Activated T-cell treated with anti-CD3 and anti-CD28 coated beads, Interleukin-2, amount 50 U/mL, for 4 hours (primary cell): ENCODE data around the gene ARMC10. TPM values are rescaled to one million over a fixed set of nuclear protein-coding genes. Genes with fewer than 3 reads are reported as not detected.
"Not testable (repeated sequence)": the region's sequence is repeated elsewhere in the genome, so short reads cannot be mapped to it uniquely, and the experiment has no call there.

Experiments
- ATAC-seq, 2 donors: fragments of 200-7000 bp; cut with Tn5 transposase; one replicate each; pipeline ENCODE4 v1.10.0; 2021
- DNase-seq: peaks from one replicate; pipeline ENCODE4 v3.0.0-alpha.2; 2020
- H3K27me3 Mint-ChIP-seq: one replicate; pipeline ENCODE4 v1.8.0; 2021; ENCODE audit warnings: low read depth, mixed read lengths
- H3K36me3 Mint-ChIP-seq: one replicate; pipeline ENCODE4 v1.8.0; 2022; ENCODE audit warnings: mixed read lengths; ENCODE audit not compliant: insufficient read depth
- H3K4me1 Mint-ChIP-seq: one replicate; pipeline ENCODE4 v1.8.0; 2021; ENCODE audit warnings: low read depth, mixed read lengths
- H3K4me3 Mint-ChIP-seq: one replicate; pipeline ENCODE4 v1.8.0; 2021; ENCODE audit warnings: mild to moderate bottlenecking, moderate library complexity, mixed read lengths
- H3K9me3 Mint-ChIP-seq: one replicate; pipeline ENCODE4 v1.8.0; 2021; ENCODE audit warnings: mixed read lengths
- total RNA-seq, 3 donors: library from RNA; stranded (reverse); gene quantifications; one replicate each; pipeline ENCODE4 v1.2.1, GENCODE V29; 2021

Gene ARMC10
- total RNA-seq, 3 donors from 2014 or later, result 54.3 to 58.3 (median 55.1) TPM

DNA sequence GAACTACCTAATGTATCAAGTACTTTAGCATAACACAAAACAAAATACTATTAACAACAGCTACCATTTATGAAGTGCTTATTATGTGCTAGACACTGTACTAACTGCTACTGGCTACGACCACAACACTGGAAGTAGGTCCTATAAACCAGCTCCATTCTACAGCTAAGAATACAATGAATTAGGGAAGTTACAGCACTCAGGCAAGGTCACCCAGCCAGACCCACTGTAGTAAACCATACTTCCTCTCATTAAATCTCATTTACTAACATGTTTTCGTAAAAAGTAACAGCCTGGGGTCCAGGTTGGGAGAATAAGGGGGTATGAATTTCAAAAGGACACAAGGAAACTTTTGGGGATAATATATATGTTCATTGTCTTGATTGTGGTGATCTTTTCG lies 48.6 kb downstream of the ARMC10 start:
- DNase-seq (no peak), ATAC-seq (no peak)
- H3K4me1 Mint-ChIP-seq, result no peaks in the 10 kb centered on the region
- H3K36me3 Mint-ChIP-seq, result peaks cover 49% of the 10 kb centered on the region
- no peaks in the 10 kb centered on the region for H3K9me3 Mint-ChIP-seq
- no peak overlapping the region for H3K4me3 Mint-ChIP-seq
- H3K27me3 Mint-ChIP-seq, result no peaks in the 10 kb centered on the region

DNA sequence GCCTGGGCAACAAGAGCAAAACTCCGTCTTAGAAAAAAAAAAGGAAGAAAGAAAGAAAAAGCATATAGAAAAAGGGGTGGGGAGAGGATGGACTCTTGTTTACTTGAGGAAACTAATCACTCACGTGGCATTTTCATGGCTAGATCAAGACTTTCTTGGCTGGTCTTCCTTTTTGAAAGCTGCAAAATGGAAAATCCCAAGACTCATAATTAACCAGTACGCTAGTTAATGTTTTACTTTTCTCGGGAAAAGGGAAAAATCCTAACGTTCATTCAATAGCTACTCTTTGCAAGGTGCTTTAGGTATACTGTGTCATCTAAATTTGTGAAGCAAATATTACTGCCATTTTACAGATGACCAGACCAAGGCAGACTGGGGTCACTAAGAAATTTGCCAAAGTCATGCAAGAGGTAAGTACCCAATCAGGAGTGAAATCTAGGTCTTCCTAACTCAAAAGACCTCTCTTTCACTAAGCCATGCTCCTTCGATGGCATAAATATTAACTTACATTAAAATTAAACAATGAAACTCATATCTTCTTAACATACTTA lies 49.6 kb downstream of the ARMC10 start:
- Mint-ChIP-seq H3K9me3 (no peaks in the 10 kb centered on the region), H3K27me3 (no peaks in the 10 kb centered on the region), H3K36me3 (peaks cover 47% of the 10 kb centered on the region), H3K4me3 (no peak overlapping the region), H3K4me1 (no peaks in the 10 kb centered on the region)
- ATAC-seq, result no peak
- no peak for DNase-seq

DNA sequence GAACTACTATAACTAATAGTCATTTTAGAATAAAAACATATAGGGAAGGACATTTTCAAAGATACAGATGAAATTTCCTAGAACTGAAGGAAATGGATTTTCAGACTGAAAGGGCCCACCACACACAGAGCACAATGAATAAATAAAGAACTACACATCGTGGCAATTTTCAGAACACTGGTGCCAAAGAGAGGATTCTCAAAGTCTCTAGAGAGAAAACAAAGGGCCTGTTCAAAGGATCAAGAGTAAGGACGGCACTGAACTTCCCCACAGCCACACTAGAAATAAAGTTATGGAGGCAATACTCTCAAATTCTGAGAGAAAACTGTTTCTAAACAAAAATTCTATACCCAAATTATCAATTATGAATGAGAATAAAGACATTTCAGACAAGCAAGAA lies 52.1 kb downstream of the ARMC10 start:
- Mint-ChIP-seq H3K27me3 (no peaks in the 10 kb centered on the region), H3K4me3 (no peak overlapping the region), H3K4me1 (peaks cover 5% of the 10 kb centered on the region), H3K36me3 (peaks cover 31% of the 10 kb centered on the region), H3K9me3 (no peaks in the 10 kb centered on the region)
- ATAC-seq, result no peak
- no peak for DNase-seq

DNA sequence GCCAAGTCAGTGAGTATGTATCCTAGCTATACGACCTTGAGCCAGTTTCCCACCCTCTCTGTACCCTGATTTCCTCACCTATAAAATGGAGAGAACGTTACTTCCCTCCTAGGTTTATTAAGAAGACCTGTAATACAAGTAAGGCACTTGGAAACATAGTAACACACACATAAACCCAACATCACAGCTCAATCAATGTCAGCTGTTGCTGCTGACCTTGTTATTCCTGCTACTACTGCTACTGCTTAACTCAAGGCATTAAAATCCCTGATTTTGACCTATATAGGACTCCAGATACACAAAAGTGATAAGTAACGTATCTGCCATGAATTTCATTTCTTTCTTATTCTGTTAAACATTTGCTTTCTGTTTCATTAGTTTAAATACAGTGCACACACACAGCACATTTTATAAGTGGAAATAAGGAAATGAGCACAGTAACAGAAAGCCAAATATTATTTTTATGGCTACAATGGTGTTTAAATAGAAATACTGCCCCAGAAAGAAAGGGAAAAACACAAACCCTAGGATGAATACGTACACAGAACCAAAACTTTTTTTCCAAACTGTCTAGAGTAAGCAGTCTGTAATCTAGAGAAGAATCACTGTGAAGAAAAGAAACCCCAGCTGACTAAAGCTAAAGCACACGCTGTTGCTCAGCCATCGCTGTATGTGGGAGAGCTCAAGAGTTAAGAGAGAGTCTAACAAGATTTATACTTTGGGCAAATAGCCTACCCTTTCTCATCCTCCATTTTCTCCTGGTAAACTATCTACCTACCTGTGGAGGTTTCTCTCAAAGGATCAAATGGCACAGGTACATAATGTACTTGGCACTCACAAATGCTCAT lies 55.0 kb downstream of the ARMC10 start:
- Mint-ChIP-seq H3K27me3 (no peaks in the 10 kb centered on the region), H3K4me1 (peaks cover 12% of the 10 kb centered on the region), H3K4me3 (no peak overlapping the region), H3K9me3 (no peaks in the 10 kb centered on the region), H3K36me3 (peaks cover 27% of the 10 kb centered on the region)
- DNase-seq (no peak), ATAC-seq (no peak)

DNA sequence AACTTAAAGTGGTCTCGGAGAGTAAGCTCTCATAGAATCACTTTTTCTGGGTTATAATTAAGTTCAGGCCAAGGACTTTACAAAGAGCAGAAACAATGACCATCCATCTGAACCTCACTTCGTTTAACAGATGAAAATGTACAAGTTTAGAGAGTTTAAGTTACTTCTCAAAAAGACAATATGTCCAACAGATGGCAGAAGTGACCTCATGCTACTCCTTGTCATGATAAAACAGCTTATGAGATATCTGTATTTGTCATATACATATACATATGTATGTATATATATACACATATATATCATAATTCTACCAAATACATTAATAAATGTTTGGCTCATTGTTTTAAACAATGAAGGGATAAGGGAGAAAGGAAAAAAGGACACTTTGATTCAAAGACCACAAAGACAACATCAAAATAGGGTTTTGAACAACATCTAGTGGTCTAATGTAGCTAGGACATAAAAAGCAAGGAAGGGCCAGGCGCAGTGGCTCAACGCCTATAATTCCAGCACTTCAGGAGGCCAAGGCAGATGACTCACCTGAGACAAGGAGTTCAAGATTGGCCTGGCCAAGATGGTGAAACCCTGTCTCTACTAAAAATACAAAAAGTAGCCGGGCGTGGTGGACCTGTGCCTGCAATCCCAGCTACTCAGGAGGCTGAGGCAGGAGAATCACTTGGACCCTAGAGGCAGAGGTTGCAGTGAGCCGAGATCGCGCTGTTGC lies 56.1 kb downstream of the ARMC10 start:
- H3K27me3 Mint-ChIP-seq, result no peaks in the 10 kb centered on the region
- ATAC-seq (no peak), DNase-seq (no peak)
- no peaks in the 10 kb centered on the region for H3K9me3 Mint-ChIP-seq
- peaks cover 12% of the 10 kb centered on the region for H3K4me1 Mint-ChIP-seq
- no peak overlapping the region for H3K4me3 Mint-ChIP-seq
- H3K36me3 Mint-ChIP-seq, result peaks cover 25% of the 10 kb centered on the region

DNA sequence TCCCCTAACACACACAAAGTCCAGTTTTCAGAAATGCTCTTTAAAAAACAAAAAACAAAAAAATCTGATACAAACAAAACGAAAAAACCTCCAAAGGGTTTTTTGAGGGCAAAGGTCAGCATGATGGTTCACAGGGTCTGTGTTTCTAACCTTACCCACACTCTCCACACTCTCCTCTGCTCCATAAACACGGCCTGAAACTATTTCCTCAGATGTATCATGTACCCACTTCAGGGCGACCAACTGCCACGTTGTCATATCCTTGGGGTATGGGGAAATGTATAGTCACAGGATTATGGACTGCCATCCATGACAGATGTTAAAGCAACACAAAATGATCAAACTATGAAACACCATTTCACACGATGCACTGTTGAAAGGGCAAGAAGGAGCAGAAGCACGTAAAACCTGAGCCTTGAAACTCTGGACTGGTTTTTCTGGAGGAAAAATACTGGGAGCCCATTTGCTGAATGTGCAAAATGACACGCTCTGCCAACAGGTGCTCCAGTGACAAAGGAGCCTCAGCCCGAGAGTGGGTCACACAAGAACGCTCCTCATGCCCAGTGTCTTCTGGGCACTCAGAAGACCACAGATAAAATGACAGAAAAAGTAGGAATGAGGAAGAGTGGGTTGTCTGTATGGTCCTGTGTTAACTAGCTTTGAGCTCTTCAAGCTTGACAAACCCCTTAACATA lies 58.2 kb downstream of the ARMC10 start:
- Mint-ChIP-seq H3K36me3 (peaks cover 9% of the 10 kb centered on the region), H3K27me3 (no peaks in the 10 kb centered on the region), H3K4me3 (no peak overlapping the region), H3K9me3 (no peaks in the 10 kb centered on the region), H3K4me1 (peaks cover 12% of the 10 kb centered on the region)
- DNase-seq, result no peak
- ATAC-seq, result no peak

DNA sequence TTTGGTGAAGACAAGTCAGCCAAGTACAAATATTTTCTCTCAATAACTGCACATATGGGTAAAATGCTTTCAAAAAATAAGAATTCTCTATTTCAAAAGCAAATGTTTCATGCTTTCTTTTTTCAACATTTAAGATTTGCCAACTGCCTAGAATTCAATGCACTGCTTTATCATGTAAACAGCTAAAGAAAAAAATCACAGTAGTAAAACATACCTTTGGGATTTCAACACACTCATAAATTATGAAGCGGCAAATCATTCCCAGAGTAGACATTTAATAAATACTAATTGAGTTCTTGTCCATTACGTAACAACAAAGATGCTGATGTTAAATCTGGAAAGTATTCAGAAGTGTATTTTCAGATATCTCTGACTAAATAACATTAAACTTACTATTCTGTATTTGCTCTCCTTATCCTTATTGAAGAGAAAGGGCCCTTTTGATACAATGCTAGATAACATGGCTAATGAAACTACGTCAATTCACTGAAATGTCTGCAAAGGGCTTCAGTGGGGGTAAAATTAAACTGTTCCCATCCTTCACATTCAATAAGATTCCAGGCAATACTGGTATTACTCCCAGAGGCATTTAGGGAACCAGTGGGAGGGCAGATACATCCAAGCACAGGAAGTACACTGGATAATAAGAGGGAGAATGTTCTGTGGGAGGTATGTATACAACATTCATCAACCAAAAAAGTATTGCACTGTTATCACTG lies 60.1 kb downstream of the ARMC10 start:
- Mint-ChIP-seq H3K27me3 (no peaks in the 10 kb centered on the region), H3K36me3 (peaks cover 4% of the 10 kb centered on the region), H3K9me3 (no peaks in the 10 kb centered on the region), H3K4me1 (peaks cover 10% of the 10 kb centered on the region), H3K4me3 (no peak overlapping the region)
- DNase-seq, result no peak
- ATAC-seq, result no peak

DNA sequence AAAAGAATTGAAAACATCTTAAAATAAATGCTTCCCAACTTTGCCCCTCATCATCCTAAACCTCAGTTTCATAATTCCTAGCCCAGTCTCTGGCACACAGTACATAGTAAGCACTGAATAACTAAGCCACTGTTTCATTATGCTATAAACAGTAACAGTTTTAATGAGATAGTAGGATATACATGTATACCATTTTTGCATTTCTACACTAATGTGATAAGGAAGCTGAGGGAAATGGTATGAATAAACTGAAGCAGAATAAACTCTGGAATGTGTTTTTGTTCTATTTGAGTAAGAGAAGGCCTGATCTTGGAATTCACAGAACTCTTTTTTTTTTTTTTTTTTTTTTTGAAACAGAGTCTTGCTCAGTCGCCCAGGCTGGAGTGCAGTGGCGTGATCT lies 65.1 kb downstream of the ARMC10 start:
- peaks cover 16% of the 10 kb centered on the region for H3K36me3 Mint-ChIP-seq
- no peak for ATAC-seq
- H3K4me3 Mint-ChIP-seq, result no peak overlapping the region
- no peaks in the 10 kb centered on the region for H3K9me3 Mint-ChIP-seq
- no peaks in the 10 kb centered on the region for H3K27me3 Mint-ChIP-seq
- DNase-seq, result no peak
- no peaks in the 10 kb centered on the region for H3K4me1 Mint-ChIP-seq

DNA sequence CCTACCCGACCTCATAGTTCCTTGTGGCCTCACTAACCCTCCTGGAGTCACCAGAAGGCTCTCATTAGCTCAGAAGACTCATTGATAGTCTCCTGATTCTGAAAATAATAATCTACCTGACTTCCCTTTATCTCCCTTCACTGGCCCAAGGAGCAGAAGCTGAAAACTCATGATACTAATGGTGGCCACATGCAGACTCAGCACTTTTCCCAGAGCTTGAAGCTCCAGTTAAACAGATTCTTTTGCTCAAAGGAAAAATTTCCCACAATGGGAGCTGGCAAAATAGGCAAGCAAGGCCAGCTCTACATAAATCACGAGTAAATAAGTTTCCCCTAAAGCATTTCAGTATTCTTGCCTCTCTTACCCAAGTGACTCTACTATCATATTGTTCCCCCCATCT lies 65.7 kb downstream of the ARMC10 start:
- ATAC-seq, result no peak

DNA sequence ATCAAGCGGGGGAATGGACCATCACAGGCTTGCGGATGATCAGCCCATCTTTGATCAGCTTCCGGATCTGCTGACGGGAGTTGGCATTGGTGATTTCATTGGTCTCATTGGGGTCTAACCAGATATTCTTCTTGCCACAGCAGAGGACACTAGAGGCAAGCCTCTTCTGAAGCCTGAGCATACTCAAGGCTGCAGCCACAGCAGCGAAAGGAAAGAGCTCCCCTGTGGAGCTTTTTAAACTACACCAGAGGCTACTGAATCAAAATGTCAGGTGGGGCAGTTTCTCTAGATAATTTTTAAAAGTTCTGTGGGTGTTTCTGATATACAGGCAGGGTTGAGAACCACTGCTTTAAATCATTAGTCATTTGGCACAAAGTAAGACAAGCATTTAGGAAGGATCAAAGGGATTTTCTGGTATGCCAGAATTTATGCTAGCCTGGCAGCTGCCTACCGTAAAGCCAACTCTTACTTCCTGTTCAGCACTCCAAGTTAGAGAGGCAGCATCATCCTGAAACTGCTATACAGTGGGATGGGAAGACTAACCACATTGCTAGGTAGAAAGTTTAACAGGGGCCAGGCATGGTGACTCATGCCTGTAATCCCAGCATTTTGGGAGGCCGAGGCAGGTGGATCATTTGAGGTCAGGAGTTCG lies 66.9 kb downstream of the ARMC10 start:
- Mint-ChIP-seq H3K4me3 (no peak overlapping the region), H3K27me3 (no peaks in the 10 kb centered on the region), H3K36me3 (peaks cover 16% of the 10 kb centered on the region), H3K9me3 (no peaks in the 10 kb centered on the region), H3K4me1 (peaks cover 11% of the 10 kb centered on the region)
- ATAC-seq, result no peak
- DNase-seq, result no peak

More for the DNA sequence above, 65.7 kb downstream of the ARMC10 start:
- no peak for DNase-seq
- Mint-ChIP-seq H3K9me3 (no peaks in the 10 kb centered on the region), H3K4me1 (peaks cover 2% of the 10 kb centered on the region), H3K27me3 (no peaks in the 10 kb centered on the region), H3K4me3 (no peak overlapping the region), H3K36me3 (peaks cover 16% of the 10 kb centered on the region)

DNA sequence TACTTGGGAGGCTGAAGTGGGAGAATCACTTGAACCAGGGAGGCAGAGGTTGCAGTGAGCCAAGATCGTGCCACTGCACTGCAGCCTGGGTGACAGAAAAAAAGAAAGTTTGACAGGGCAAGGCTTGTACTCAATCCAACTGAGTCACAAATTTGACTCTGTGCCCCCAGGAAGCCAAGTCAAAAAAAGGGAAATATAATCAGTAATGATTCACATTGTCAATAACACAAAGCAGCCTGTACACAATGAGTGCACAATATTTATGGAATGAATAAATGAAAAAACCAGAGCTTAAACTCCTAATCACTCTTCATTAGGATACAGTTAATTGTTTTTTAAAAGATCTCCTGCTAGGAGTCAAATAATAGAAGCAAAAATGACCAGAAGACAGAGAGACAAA lies 67.6 kb downstream of the ARMC10 start:
- no peak overlapping the region for H3K4me3 Mint-ChIP-seq
- peaks cover 17% of the 10 kb centered on the region for H3K4me1 Mint-ChIP-seq
- peaks cover 16% of the 10 kb centered on the region for H3K36me3 Mint-ChIP-seq
- DNase-seq (no peak), ATAC-seq (no peak)
- H3K27me3 Mint-ChIP-seq, result no peaks in the 10 kb centered on the region
- no peaks in the 10 kb centered on the region for H3K9me3 Mint-ChIP-seq

DNA sequence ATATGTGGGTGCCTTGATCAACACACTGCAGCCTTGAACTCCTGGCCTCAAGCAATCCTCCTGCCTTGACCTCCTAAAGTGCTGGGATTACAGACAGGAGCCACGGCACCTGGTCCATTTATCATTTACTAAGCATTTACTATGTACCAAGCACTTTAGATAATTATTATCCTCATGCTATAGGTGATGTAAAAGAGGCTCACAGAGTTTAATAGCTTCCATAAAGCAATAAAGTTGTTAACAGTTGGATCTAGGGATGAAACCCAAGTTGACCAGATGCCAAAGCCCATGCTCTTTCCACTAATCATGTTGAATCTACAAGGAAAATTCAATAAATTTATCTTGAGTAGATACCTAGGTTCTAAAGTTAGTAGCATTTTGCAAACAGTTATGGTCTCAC lies 68.9 kb downstream of the ARMC10 start:
- Mint-ChIP-seq H3K4me1 (peaks cover 29% of the 10 kb centered on the region), H3K9me3 (no peaks in the 10 kb centered on the region), H3K4me3 (no peak overlapping the region), H3K27me3 (no peaks in the 10 kb centered on the region), H3K36me3 (peaks cover 17% of the 10 kb centered on the region)
- DNase-seq (no peak), ATAC-seq (no peak)

DNA sequence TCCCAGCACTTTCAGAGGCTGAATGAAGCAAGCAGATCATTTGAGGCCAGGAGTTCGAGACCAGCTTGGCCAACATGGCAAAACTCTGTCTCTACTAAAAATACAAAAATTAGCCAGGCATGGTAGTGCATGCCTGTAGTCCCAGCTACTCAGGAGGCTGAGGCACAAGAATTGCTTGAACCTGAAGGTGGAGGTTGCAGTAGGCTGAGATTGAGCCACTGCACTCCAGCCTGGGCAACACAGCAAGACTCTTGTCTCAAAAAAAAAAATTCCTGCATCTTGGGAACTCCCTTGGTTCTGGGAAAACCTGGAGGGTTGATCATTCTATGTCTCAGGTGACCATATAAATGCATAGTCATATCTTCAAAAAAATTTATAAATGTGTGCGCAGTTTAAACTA lies 69.8 kb downstream of the ARMC10 start:
- DNase-seq, ATAC-seq, H3K27me3 Mint-ChIP-seq, H3K4me3 Mint-ChIP-seq, H3K9me3 Mint-ChIP-seq: not testable (repeated sequence)
- Mint-ChIP-seq H3K4me1 (peaks cover 33% of the 10 kb centered on the region), H3K36me3 (peaks cover 19% of the 10 kb centered on the region)
